Measurements from ENCODE around the gene CEACAM6. TPM values are rescaled to one million over a fixed set of nuclear protein-coding genes. Genes with fewer than 3 reads are reported as not detected.

The CEACAM6 gene
- total RNA-seq, 2 experiments from 2014 or later: not detected

DNA sequence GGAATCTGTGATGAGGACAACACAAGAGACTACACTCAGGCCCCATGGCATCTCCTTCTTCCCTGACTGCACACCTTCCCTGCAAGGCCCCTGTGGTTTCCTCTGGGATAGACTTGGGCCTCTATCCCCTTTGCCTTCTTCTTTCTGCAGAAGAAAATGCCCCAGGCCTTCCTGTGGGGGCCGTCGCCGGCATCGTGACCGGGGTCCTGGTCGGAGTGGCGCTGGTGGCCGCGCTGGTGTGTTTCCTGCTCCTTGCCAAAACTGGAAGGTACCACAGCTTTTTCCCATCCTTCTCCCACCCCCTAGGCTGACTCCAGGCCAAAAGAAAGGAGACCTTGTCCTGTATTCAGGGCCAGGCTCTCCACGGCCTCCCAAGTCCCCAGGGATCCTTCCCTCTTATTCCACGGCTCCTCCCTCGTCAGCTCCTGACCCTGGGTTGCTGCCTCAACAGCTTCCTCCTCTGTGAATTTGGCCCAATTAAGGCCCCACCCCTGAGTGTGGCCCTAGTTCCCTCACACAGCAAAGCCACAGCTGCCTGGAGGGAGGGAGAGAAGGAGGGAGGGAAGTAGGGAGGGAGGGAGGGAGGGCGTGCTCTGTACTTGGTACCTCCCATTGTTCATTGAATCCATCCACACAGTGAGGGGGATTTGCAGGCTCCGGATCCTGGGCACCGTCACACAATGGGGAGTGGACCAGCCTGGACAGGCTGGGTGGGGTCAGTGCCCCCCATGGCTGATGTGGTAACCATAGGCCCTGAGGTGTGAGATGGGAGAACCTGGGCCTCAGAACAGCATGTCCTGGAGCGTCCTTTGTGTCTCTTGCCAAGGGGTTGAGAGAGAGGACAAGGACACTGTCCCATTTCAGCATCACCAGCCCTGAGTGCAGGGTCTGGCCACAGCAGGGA lies 53.6 kb downstream of the CEACAM6 start:
- Mint-ChIP-seq H3K36me3 (no peaks in the 10 kb centered on the region), H3K27me3 (peaks cover 4% of the 10 kb centered on the region), H3K9me3 (ENCODE audit: low read depth) (no peaks in the 10 kb centered on the region), H3K4me1 (peaks cover 6% of the 10 kb centered on the region), H3K27ac (no peak overlapping the region), H3K4me3 (no peak overlapping the region)
- ATAC-seq (no peak), DNase-seq (no peak)
- CTCF ChIA-PET: no interaction called here

DNA sequence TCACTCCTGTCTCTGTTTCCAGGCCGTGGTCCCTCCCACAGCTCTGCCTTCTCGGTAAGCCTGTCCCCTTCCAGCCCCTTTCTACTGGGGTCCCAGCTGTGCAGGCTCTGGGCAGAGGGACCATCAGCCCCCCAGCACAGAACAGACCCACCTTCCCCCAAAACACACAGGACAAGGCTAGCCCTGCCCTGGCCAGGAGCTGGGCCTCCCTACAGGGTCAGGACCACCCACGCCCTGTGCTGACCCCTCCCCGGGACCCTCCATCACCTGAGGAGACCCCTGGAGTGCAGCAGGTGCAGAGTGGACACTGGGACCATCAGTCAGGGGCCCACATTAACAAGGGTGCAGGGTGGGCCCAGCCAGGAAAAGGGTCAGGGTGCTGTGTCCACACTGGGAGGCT lies 55.0 kb downstream of the CEACAM6 start:
- no peak for DNase-seq

DNA sequence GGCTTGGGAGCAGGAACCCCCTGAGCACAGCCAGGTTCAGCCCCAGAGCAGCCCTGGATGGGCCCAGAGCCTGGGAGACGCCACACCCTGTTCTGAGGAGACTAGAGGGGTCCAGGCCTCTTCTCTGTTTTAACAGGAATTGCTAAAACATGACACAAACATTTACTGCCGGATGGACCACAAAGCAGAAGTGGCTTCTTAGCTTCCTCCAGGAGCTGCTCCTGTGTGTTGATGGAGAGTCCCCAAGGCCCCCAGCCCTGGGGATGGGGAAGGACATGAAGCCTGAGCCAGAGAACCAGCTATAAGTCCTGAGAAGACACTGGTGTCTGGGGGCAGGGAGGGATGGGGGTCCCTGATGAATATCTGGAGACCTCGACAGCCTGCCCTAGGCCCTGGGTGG lies 55.7 kb downstream of the CEACAM6 start:
- CTCF ChIA-PET: interaction anchor here (1.3 to 2.9 kb wide), 6 partner anchors 9 to 57 kb away, joined by 3 to 10 read pairs (median 6); no protein-coding TSS in a partner anchor
- no peak for DNase-seq
- no peaks in the 10 kb centered on the region for H3K27me3 Mint-ChIP-seq
- H3K4me3 Mint-ChIP-seq: no peak overlapping the region
- no peak overlapping the region for H3K27ac Mint-ChIP-seq
- H3K9me3 Mint-ChIP-seq (ENCODE audit: low read depth): no peaks in the 10 kb centered on the region
- no peaks in the 10 kb centered on the region for H3K36me3 Mint-ChIP-seq
- peaks cover 2% of the 10 kb centered on the region for H3K4me1 Mint-ChIP-seq
- ATAC-seq: no peak

More for the DNA sequence above, 55.0 kb downstream of the CEACAM6 start:
- Mint-ChIP-seq H3K36me3 (no peaks in the 10 kb centered on the region), H3K27me3 (peaks cover 4% of the 10 kb centered on the region), H3K27ac (no peak overlapping the region), H3K4me1 (peaks cover 2% of the 10 kb centered on the region), H3K4me3 (no peak overlapping the region), H3K9me3 (ENCODE audit: low read depth) (no peaks in the 10 kb centered on the region)
- no peak for ATAC-seq
- CTCF ChIA-PET: interaction anchor here (1.3 to 2.9 kb wide), 5 partner anchors 8 to 57 kb away, joined by 3 to 10 read pairs (median 6); no protein-coding TSS in a partner anchor

DNA sequence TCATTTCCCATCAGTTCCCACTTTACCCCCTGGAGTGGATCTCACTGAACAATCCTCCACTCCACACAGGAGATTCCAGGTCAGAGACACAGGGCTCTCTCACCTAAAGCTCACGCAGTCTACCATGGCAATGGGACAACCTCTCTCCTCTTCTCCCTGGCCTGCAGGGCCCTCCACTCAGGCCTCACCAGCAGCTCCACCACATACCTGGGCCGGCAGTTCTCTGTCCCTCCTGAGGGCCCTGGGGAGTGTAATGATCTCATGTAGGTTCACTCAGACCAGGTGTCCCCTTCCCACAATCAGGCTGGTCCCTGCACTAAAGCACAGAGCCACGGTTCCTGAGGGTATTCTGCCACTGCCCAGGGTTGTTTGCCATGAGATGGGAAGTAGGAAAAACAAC lies 56.7 kb downstream of the CEACAM6 start:
- no peaks in the 10 kb centered on the region for H3K9me3 Mint-ChIP-seq (ENCODE audit: low read depth)
- peaks cover 2% of the 10 kb centered on the region for H3K4me1 Mint-ChIP-seq
- ATAC-seq (no peak), DNase-seq (no peak)
- no peaks in the 10 kb centered on the region for H3K36me3 Mint-ChIP-seq
- no peak overlapping the region for H3K27ac Mint-ChIP-seq
- no peaks in the 10 kb centered on the region for H3K27me3 Mint-ChIP-seq
- CTCF ChIA-PET: interaction anchor here (1.6 to 2.9 kb wide), 4 partner anchors 9 to 58 kb away, joined by 6 to 10 read pairs (median 7); no protein-coding TSS in a partner anchor
- no peak overlapping the region for H3K4me3 Mint-ChIP-seq

DNA sequence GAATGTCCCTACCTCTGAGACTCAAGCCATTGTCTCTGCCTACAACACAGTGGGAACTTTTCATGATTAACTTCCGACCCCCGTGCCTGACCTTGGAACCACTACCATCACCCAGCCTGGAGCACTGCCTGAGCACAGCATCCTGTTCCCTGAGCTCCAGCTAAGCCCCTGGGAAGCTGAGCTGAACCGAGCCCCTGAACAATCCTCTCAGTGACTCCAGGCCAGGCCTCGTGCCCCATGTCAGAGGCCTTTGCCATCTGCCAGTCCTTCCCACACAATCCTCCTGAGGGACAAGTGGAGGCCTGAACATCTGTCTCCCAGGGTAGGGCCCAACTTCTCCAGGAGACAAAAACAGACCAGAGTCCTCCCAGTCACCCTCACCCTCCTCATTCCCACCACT lies 58.6 kb downstream of the CEACAM6 start:
- CTCF ChIA-PET: interaction anchor here (0.6 to 0.9 kb wide), 2 partner anchors 19 to 39 kb away, joined by 3 to 4 read pairs; no protein-coding TSS in a partner anchor
- peaks cover 2% of the 10 kb centered on the region for H3K4me1 Mint-ChIP-seq

DNA sequence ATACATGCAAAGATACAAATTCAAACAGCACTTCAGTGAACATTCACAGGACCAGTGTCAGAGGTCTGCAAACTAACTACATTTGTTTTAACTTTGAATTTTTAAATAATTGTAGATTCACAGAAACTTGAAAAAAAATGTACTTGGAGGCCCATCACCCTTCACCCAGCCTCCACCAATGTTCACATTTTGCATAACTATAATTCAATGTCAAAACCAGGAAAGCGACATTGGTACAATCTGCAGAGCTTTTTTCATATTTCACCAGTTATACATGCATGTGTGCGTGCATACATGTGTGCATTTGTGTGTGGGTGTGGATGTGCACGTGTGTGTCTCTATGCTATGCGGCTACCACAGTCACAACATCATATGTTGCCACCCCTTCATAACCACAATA lies 60.0 kb downstream of the CEACAM6 start:
- H3K9me3 Mint-ChIP-seq (ENCODE audit: low read depth): no peaks in the 10 kb centered on the region
- H3K27me3 Mint-ChIP-seq: peaks cover 7% of the 10 kb centered on the region
- CTCF ChIA-PET: interaction anchor here (6.6 kb wide), 1 partner anchor 23 kb away, joined by 105 read pairs; no protein-coding TSS in a partner anchor
- H3K4me3 Mint-ChIP-seq: no peak overlapping the region
- peaks cover 2% of the 10 kb centered on the region for H3K4me1 Mint-ChIP-seq
- no peak for DNase-seq
- no peaks in the 10 kb centered on the region for H3K36me3 Mint-ChIP-seq
- ATAC-seq: no peak
- H3K27ac Mint-ChIP-seq: no peak overlapping the region

More for the DNA sequence above, 58.6 kb downstream of the CEACAM6 start:
- no peak overlapping the region for H3K4me3 Mint-ChIP-seq
- H3K36me3 Mint-ChIP-seq: no peaks in the 10 kb centered on the region
- ATAC-seq: no peak
- DNase-seq: no peak
- no peaks in the 10 kb centered on the region for H3K9me3 Mint-ChIP-seq (ENCODE audit: low read depth)
- H3K27ac Mint-ChIP-seq: no peak overlapping the region
- H3K27me3 Mint-ChIP-seq: peaks cover 7% of the 10 kb centered on the region

DNA sequence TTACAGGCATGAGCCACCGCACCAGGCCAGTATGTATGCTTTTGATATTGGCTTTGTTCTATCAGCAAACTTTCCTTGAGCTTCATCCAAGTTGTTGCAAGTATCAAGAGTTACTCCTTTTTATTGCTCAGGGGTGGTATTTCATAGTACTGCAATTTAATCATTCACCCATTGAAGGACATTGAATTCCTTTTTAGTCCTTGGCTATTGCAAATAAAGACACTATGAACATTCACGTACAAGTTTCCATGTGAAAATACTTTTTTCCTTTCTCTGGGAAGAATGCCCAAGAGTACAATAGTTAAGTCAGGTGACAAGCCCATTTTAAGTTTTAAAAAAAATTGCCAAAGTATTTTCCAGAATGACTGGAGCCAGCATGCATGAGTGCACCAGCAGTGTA lies 61.4 kb downstream of the CEACAM6 start:
- Mint-ChIP-seq H3K36me3 (no peaks in the 10 kb centered on the region), H3K9me3 (ENCODE audit: low read depth) (no peaks in the 10 kb centered on the region)
- ATAC-seq: no peak

DNA sequence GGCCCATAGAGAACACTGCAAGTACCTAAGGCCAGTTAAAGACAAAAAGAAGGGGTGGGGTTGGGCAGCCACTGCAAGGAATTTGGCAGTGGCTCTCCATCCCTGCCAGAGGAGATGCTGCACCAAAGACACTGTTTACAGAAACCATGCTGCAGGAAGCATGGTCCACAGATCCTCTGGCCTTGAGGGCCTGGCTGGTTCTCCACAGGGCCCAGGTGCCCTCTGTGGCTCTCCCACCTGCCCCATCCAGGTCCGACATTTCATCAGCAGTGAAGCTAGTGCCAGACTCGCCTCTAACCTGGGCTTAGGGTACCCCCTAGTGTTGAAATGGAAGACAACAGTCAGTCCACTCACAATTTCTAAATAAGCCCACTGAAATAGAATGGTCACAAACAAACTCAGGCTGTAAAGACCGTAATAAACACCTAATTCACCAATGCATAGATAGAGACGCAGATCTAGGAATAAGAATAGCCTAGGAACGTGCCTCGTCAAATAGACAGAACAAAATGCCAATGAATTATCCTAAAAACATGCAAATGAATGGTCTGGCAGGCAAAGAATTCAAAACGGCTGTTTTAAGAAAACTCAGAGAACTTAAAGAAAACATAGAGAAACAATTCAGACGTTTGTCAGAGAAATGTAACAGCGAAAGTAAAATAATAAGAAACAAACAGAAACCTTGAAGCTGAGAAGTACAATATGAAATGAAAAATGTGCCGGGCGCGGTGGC lies 65.8 kb downstream of the CEACAM6 start:
- Mint-ChIP-seq H3K9me3 (ENCODE audit: low read depth) (no peaks in the 10 kb centered on the region), H3K27ac (no peak overlapping the region), H3K4me1 (peaks cover 3% of the 10 kb centered on the region), H3K27me3 (peaks cover 39% of the 10 kb centered on the region), H3K36me3 (no peaks in the 10 kb centered on the region), H3K4me3 (no peak overlapping the region)
- CTCF ChIA-PET: interaction anchor here (0.6 to 6.6 kb wide), 17 partner anchors 9 to 343 kb away, joined by 3 to 105 read pairs (median 5); no protein-coding TSS in a partner anchor
- DNase-seq (peak; percentile 56), ATAC-seq (peak; percentile 78)

More for the DNA sequence above, 61.4 kb downstream of the CEACAM6 start:
- Mint-ChIP-seq H3K4me1 (peaks cover 4% of the 10 kb centered on the region), H3K4me3 (no peak overlapping the region), H3K27me3 (peaks cover 19% of the 10 kb centered on the region), H3K27ac (no peak overlapping the region)
- no peak for DNase-seq
- CTCF ChIA-PET: interaction anchor here (6.6 kb wide), 1 partner anchor 24 kb away, joined by 105 read pairs; no protein-coding TSS in a partner anchor

Other genes starting within 250 kb of the CEACAM6 start
- 10 to 100 TPM; 54.6 to 57.1 TPM for gene CEACAM21, start 179.4 kb upstream of the CEACAM6 start, total RNA-seq
- not detected for gene CEACAM4, start 128.5 kb upstream of the CEACAM6 start, total RNA-seq
- gene CEACAM7, start 67.3 kb upstream of the CEACAM6 start, total RNA-seq: not detected
- not detected for gene CEACAM5, start 46.9 kb upstream of the CEACAM6 start, total RNA-seq
- gene CEACAM3, start 41.1 kb downstream of the CEACAM6 start, total RNA-seq: not detected
- gene LYPD4, start 89.2 kb downstream of the CEACAM6 start, total RNA-seq: not detected
- gene DMRTC2, start 89.5 kb downstream of the CEACAM6 start, total RNA-seq: not detected
- gene RPS19, start 104.7 kb downstream of the CEACAM6 start, total RNA-seq: 1,000 to 10,000 TPM; 3,135 to 3,310 TPM
- gene CD79A, start 121.7 kb downstream of the CEACAM6 start, total RNA-seq: 1 to 10 TPM; 4.0 to 4.1 TPM
- 100 to 1,000 TPM; 545 to 682 TPM for gene ARHGEF1, start 127.7 kb downstream of the CEACAM6 start, total RNA-seq
- 1 to 10 TPM; 1.5 to 1.9 TPM for gene ERFL, start 172.9 kb downstream of the CEACAM6 start, total RNA-seq
- gene RABAC1, start 203.8 kb downstream of the CEACAM6 start, total RNA-seq: 10 to 100 TPM; 81.3 to 93.9 TPM
- 1 to 10 TPM; 3.4 to 5.6 TPM for gene ATP1A3, start 238.7 kb downstream of the CEACAM6 start, total RNA-seq

Measured in activated CD8-positive, alpha-beta memory T cell treated with anti-CD3 and anti-CD28 coated beads, Interleukin-2, amount 10 ng/mL, durations not matched to agents 7 days and 5 days (primary cell).